Measurements from ENCODE around the gene UGGT1. TPM values are rescaled to one million over a fixed set of nuclear protein-coding genes. Genes with fewer than 3 reads are reported as not detected.
A peak's percentile ranks its signal among the peaks of the same experiment; 100 is the strongest.

UGGT1 gene
- total RNA-seq, 2 donors from 2014 or later: 66.9 to 78.6 TPM

- TF ChIP-seq, protein P1, sequence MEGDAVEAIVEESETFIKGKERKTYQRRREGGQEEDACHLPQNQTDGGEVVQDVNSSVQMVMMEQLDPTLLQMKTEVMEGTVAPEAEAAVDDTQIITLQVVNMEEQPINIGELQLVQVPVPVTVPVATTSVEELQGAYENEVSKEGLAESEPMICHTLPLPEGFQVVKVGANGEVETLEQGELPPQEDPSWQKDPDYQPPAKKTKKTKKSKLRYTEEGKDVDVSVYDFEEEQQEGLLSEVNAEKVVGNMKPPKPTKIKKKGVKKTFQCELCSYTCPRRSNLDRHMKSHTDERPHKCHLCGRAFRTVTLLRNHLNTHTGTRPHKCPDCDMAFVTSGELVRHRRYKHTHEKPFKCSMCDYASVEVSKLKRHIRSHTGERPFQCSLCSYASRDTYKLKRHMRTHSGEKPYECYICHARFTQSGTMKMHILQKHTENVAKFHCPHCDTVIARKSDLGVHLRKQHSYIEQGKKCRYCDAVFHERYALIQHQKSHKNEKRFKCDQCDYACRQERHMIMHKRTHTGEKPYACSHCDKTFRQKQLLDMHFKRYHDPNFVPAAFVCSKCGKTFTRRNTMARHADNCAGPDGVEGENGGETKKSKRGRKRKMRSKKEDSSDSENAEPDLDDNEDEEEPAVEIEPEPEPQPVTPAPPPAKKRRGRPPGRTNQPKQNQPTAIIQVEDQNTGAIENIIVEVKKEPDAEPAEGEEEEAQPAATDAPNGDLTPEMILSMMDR (conservative IDR thresholded peaks at IDR 0.05): no peak
- Mint-ChIP-seq H3K27me3 (ENCODE audit: insufficient read depth) (peaks cover 2% of the 10 kb centered on the region), H3K36me3 (ENCODE audit: low read depth) (peaks cover 8% of the 10 kb centered on the region), H3K4me3 (no peak overlapping the region), H3K27ac (no peak overlapping the region), H3K4me1 (peaks cover 2% of the 10 kb centered on the region), H3K9me3 (peaks cover 4% of the 10 kb centered on the region)
- H3K36me3 ChIP-seq (ENCODE audit: control insufficient read depth, insufficient read depth, low read length): no peaks in the 10 kb centered on the region
- no peaks in the 10 kb centered on the region for H3K27me3 ChIP-seq (ENCODE audit: control insufficient read depth, insufficient read depth, low read length, poor library complexity, severe bottlenecking)
- no peak overlapping the region for H3K9ac ChIP-seq (ENCODE audit: extremely low read depth, low read length, poor library complexity, severe bottlenecking)
- H3K27ac ChIP-seq (ENCODE audit: low read depth, low read length): no peak overlapping the region
- peaks cover 1% of the 10 kb centered on the region for H3K4me1 ChIP-seq (ENCODE audit: control insufficient read depth, insufficient read depth, low read length)
- no peaks in the 10 kb centered on the region for H3K9me3 ChIP-seq (ENCODE audit: control insufficient read depth, low read length)
- no peak overlapping the region for H3K4me3 ChIP-seq (ENCODE audit: low read length)
- no peak for DNase-seq
Observed at GRCh38 chr2:128228894-128229293, 137.9 kb downstream of the UGGT1 start.

- Mint-ChIP-seq H3K4me1 (peaks cover 24% of the 10 kb centered on the region), H3K36me3 (ENCODE audit: low read depth) (no peaks in the 10 kb centered on the region), H3K27me3 (ENCODE audit: insufficient read depth) (peaks cover 2% of the 10 kb centered on the region), H3K4me3 (peak overlapping the region; percentile 60), H3K27ac (peak overlapping the region; percentile 84), H3K9me3 (peaks cover 2% of the 10 kb centered on the region)
- peak; percentile 96 for DNase-seq
- no peaks in the 10 kb centered on the region for H3K36me3 ChIP-seq (ENCODE audit: control insufficient read depth, insufficient read depth, low read length)
- H3K4me3 ChIP-seq (ENCODE audit: low read length): peak overlapping the region; percentile 82
- TF ChIP-seq, protein P1 (conservative IDR thresholded peaks at IDR 0.05): peak; percentile 93
- no peaks in the 10 kb centered on the region for H3K27me3 ChIP-seq (ENCODE audit: control insufficient read depth, insufficient read depth, low read length, poor library complexity, severe bottlenecking)
- no peaks in the 10 kb centered on the region for H3K9me3 ChIP-seq (ENCODE audit: control insufficient read depth, low read length)
- no peak overlapping the region for H3K27ac ChIP-seq (ENCODE audit: low read depth, low read length)
- peak overlapping the region; percentile 70 for H3K9ac ChIP-seq (ENCODE audit: extremely low read depth, low read length, poor library complexity, severe bottlenecking)
- H3K4me1 ChIP-seq (ENCODE audit: control insufficient read depth, insufficient read depth, low read length): peaks cover 10% of the 10 kb centered on the region
- WGBS, 2 experiments (ENCODE audit: insufficient coverage in 1 of 2, insufficient read length in 1 of 2): 1 to 5% methylated on average over 31 to 84 of the region's 84 CpGs
Observed at GRCh38 chr2:128232965-128233789, 142.2 kb downstream of the UGGT1 start.

GRCh38 chr2:128233790-128234395, 142.9 kb downstream of the UGGT1 start:
- Histone ChIP-seq H3K9ac (ENCODE audit: extremely low read depth, low read length, poor library complexity, severe bottlenecking) (peak overlapping the region; percentile 70), H3K4me3 (ENCODE audit: low read length) (peak overlapping the region; percentile 82), H3K27me3 (ENCODE audit: control insufficient read depth, insufficient read depth, low read length, poor library complexity, severe bottlenecking) (no peaks in the 10 kb centered on the region), H3K9me3 (ENCODE audit: control insufficient read depth, low read length) (no peaks in the 10 kb centered on the region), H3K4me1 (ENCODE audit: control insufficient read depth, insufficient read depth, low read length) (peaks cover 10% of the 10 kb centered on the region), H3K36me3 (ENCODE audit: control insufficient read depth, insufficient read depth, low read length) (no peaks in the 10 kb centered on the region), H3K27ac (ENCODE audit: low read depth, low read length) (no peak overlapping the region)
- Mint-ChIP-seq H3K36me3 (ENCODE audit: low read depth) (no peaks in the 10 kb centered on the region), H3K27ac (peak overlapping the region; percentile 84), H3K4me3 (peak overlapping the region; percentile 60), H3K4me1 (peaks cover 29% of the 10 kb centered on the region), H3K27me3 (ENCODE audit: insufficient read depth) (peaks cover 2% of the 10 kb centered on the region), H3K9me3 (peaks cover 2% of the 10 kb centered on the region)
- TF ChIP-seq, protein P1 (conservative IDR thresholded peaks at IDR 0.05): no peak
- WGBS, 2 experiments (ENCODE audit: insufficient coverage in 1 of 2, insufficient read length in 1 of 2): 55 to 64% methylated on average over 8 to 11 of the region's 11 CpGs
- no peak for DNase-seq

Measured in endodermal cell (in vitro differentiated cells).